Mucosa of rectum (tissue), 2 donors: ENCODE data around the gene FOXJ3.

Experiments used
- H3K27ac ChIP-seq, 2 donors: one replicate each; pipeline ENCODE4 v1.7.0; 2013; ENCODE audit warnings: inconsistent platforms in 2 of 2, low read depth in 2 of 2, low read length in 2 of 2
- H3K27me3 ChIP-seq, 2 donors: one replicate each; pipeline ENCODE4 v1.7.0; 2013; ENCODE audit warnings: low read length in 2 of 2; ENCODE audit not compliant: control insufficient read depth in 2 of 2, insufficient read depth in 2 of 2
- H3K36me3 ChIP-seq, 2 donors: one replicate each; pipeline ENCODE4 v1.7.0; 2013; ENCODE audit warnings: low read length in 2 of 2; ENCODE audit not compliant: control insufficient read depth in 2 of 2, insufficient read depth in 2 of 2
- H3K4me1 ChIP-seq, 2 donors: one replicate each; pipeline ENCODE4 v1.7.0; 2013; ENCODE audit warnings: low read length in 2 of 2, mild to moderate bottlenecking in 1 of 2; ENCODE audit not compliant: control insufficient read depth in 2 of 2, insufficient read depth in 2 of 2
- H3K4me3 ChIP-seq, 2 donors: one replicate each; pipeline ENCODE4 v1.7.0; 2013; ENCODE audit warnings: low read length in 2 of 2
- H3K9ac ChIP-seq, 2 donors: one replicate each; pipeline ENCODE4 v1.7.0; 2013; ENCODE audit warnings: low read length in 2 of 2, low read depth in 1 of 2, mild to moderate bottlenecking in 1 of 2
- H3K9me3 ChIP-seq, 2 donors: one replicate each; pipeline ENCODE4 v1.7.0; 2013; ENCODE audit warnings: low read length in 2 of 2; ENCODE audit not compliant: control insufficient read depth in 2 of 2
- donor health status: healthy.
- donor health status: Normal muscosa, but diverticular disease.

The FOXJ3 gene

DNA sequence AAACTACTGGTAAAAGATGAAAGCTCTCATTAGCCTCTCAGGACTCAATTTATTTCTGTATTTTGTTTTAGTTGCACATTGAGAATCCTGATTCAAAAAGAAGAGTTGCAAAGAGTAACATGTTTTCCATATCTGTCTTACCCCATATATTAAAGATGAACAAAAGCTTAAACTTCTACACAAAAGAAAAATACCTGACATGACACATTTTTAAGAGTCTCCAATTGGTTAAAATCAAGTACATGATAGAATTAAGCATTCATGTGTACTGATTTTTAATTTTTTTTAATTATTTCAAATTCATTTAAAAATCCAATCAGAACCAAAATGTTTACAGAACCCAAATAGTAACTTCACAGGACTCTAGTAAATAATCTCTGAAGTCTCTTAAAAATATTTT lies 72.0 kb downstream of the FOXJ3 start:
- Histone ChIP-seq H3K9me3 (no peaks in the 10 kb centered on the region), H3K9ac (no peak overlapping the region), H3K27me3 (no peaks in the 10 kb centered on the region), H3K27ac (no peak overlapping the region), H3K4me1 (peaks cover 0 to 3% of the 10 kb centered on the region in 2 donors), H3K36me3 (peaks cover 9 to 12% of the 10 kb centered on the region in 2 donors), H3K4me3 (no peak overlapping the region)

DNA sequence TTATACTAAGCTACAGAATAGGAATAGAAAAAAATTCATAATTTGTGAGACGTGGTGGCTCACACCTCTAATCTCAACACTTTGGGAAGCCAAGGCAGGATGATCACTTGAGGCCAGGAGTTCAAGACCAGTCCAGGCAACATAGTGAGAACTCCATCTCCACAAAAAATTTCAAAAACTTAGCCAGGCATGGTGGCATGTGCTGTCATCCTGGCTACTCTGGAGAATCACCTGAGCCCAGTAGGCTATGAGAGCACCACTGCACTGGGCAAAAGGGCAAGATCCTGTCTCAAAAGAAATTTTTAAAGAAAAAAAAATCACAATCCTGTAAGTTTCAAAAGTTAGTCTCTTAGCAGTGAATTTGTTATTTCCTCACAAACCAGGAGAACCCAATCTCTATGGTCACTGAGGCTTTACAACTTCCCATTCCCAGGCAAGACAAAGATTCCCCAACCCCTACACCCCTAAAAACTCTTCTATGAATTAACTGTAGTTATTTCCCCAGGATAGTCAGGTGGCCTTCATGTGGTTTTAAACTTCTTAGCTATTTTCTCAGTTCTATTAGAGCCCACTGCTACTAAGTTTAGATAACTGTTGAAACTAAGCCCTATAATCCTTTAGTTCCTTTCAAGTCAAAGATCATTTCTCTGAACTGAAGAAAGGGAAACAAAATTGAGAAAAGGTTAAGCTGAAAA lies 74.5 kb downstream of the FOXJ3 start:
- Histone ChIP-seq H3K36me3 (peaks cover 9 to 12% of the 10 kb centered on the region in 2 donors), H3K4me1 (peaks cover 0 to 3% of the 10 kb centered on the region in 2 donors), H3K4me3 (no peak overlapping the region), H3K9me3 (no peaks in the 10 kb centered on the region), H3K27ac (no peak overlapping the region), H3K27me3 (no peaks in the 10 kb centered on the region), H3K9ac (no peak overlapping the region)

DNA sequence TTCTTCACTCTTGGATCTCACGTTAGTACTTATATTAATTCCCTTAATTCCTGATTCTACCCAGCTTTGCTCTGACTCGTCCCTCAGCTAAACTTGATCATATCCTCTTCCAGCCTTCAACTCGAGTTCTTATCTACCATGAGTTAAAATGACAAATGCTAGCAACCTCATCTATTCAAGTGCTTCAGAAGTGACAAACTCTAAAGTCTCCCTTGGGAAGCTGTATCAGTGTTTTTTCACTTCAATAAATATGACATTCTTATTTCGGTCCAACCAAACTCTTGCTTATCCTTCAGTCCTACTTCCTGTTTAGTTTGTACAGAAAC lies 75.3 kb downstream of the FOXJ3 start:
- H3K9me3 ChIP-seq: no peaks in the 10 kb centered on the region
- no peak overlapping the region for H3K4me3 ChIP-seq
- H3K27ac ChIP-seq: no peak overlapping the region
- peaks cover 0 to 3% of the 10 kb centered on the region in 2 donors for H3K4me1 ChIP-seq
- H3K9ac ChIP-seq: no peak overlapping the region
- no peaks in the 10 kb centered on the region for H3K27me3 ChIP-seq
- peaks cover 7 to 8% of the 10 kb centered on the region in 2 donors for H3K36me3 ChIP-seq

DNA sequence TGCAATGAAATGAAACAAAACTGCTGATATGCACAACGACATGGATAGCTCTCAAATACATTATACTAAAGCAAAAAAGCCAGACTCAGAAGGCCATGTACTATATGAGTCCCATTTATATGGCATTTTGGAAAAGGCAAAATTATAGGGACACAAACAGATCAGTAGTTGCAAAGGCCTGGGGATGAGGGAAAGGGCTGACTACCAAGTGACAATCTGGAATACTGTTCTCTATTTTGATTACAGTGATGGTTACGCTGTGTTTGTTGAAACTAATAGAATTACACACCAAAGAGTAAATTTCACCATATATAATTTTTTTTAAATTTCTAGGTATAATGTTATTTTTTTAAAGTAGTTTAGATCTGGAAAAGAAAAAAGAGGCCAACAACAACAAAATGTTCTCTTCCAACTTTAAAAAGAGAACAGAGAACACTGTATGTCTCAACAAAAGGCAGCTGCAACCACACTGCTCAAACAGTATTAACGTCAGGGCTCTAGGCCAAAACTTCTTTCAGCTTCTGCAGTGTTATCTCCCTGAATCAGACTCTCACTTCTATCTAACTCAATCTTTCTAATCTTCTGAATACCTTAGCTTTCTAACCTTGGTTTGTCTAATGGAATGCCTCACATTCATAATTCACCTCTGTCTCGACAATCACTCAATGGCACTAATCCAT lies 75.8 kb downstream of the FOXJ3 start:
- H3K4me3 ChIP-seq: no peak overlapping the region
- no peak overlapping the region for H3K9ac ChIP-seq

GRCh38 chr1:42258218-42258617 lies 76.8 kb downstream of the FOXJ3 start:
- Histone ChIP-seq H3K27me3 (no peaks in the 10 kb centered on the region), H3K27ac (no peak overlapping the region), H3K4me1 (peaks cover 0 to 3% of the 10 kb centered on the region in 2 donors), H3K4me3 (no peak overlapping the region), H3K9me3 (no peaks in the 10 kb centered on the region), H3K36me3 (peaks cover 0 to 4% of the 10 kb centered on the region in 2 donors), H3K9ac (no peak overlapping the region)

More for the DNA sequence above, 75.8 kb downstream of the FOXJ3 start:
- H3K4me1 ChIP-seq: peaks cover 0 to 3% of the 10 kb centered on the region in 2 donors
- no peak overlapping the region for H3K27ac ChIP-seq
- H3K36me3 ChIP-seq: peaks cover 3 to 4% of the 10 kb centered on the region in 2 donors
- H3K9me3 ChIP-seq: no peaks in the 10 kb centered on the region
- no peaks in the 10 kb centered on the region for H3K27me3 ChIP-seq

DNA sequence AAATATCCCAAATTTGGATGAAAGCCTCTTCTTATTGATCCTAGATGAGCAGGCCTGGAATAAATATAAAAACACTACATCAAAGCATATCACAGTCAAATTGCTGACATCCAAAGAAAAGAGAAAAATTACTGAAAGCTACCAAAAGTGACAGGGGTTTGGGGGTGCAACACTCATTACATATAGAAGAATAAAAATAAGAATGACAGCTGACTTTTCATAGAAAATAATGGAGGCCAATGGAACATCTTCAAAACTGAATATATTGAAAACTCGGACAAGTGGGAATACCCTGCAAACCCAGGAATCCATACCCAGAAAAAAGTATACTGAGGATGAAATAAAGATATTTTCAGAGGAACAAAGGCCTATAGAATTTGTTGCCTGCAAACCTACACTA lies 84.0 kb downstream of the FOXJ3 start:
- Histone ChIP-seq H3K9me3 (no peaks in the 10 kb centered on the region), H3K9ac (no peak overlapping the region), H3K4me1 (no peaks in the 10 kb centered on the region), H3K27ac (no peak overlapping the region), H3K27me3 (no peaks in the 10 kb centered on the region), H3K36me3 (peaks cover 0 to 3% of the 10 kb centered on the region in 2 donors), H3K4me3 (no peak overlapping the region)

DNA sequence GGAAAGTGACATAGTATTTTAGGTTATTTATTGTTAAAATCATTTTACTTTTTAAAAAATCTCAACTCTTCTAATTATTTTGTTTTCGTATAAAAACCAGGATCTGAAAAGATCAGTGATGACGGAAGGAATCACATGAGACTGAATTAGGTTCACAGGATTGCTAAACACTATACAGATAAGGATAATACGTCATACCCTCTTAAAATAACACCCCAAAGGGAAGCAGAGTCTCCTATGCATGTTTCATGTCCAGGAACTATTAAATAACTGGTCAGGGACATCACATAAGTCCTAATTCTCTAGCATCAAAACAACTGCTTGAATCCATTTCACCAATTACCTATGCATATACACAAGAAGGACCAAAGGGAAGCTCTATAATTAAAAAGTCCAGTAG lies 84.9 kb downstream of the FOXJ3 start:
- no peak overlapping the region for H3K9ac ChIP-seq
- H3K27me3 ChIP-seq: no peaks in the 10 kb centered on the region
- H3K27ac ChIP-seq: no peak overlapping the region
- no peaks in the 10 kb centered on the region for H3K9me3 ChIP-seq
- no peak overlapping the region for H3K4me3 ChIP-seq
- H3K36me3 ChIP-seq: peaks cover 0 to 3% of the 10 kb centered on the region in 2 donors
- no peaks in the 10 kb centered on the region for H3K4me1 ChIP-seq

DNA sequence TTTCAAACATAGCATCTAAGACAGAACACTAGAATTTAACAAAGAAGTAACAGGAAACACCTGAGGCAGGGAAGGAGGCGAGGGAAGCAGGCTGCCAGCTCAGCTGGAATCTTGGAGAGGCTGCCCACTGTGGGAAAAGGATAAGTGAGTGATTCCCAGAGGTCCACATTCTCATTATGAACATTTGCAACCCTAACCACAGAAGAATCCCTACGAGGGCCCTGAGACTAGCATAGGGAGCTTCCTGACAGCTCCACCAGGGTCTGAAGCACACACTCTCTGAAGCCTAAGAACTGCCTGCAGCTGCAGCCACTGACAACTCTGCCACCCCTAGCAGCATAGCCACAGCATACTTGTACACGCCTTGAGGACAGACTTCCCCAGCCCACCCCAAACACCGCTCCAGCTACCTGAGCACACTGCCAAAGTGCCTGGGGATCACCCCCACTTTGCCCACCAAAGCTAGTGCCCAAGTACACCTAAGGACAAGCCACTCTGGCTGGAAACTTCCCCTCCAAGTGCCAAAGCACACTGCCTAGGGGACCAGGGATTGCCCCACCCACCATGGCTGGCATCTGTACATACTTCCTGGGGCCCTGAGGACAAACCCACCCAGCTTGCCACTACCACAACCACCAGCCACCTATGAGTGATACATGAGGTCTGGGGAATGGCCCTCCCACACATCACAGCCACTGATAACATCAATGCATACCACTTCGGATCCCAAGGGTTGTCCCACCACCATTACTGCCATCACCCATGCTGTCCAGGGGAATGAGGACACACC lies 93.9 kb downstream of the FOXJ3 start:
- no peak overlapping the region for H3K27ac ChIP-seq
- no peak overlapping the region for H3K9ac ChIP-seq
- no peak overlapping the region for H3K4me3 ChIP-seq

DNA sequence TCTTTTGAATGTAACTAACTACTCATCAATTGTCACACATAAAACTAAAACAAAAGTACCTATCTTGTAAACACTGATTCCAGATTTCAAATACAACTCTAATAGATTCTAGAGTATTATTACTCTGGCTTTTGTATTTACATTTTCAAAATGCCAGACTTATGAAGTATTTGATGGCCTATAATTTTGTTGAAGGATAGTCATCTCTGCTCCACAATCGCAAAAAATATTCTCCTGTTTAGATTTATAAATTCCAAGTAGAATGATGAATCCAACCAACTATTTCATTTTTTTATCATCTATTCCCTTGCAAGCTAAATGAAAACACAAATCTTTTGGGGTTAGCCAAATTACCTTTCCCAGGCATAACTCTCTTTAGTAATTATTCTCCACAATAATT lies 95.5 kb downstream of the FOXJ3 start:
- Histone ChIP-seq H3K27ac (no peak overlapping the region), H3K4me3 (no peak overlapping the region), H3K4me1 (peaks cover 0 to 3% of the 10 kb centered on the region in 2 donors), H3K9ac (no peak overlapping the region), H3K27me3 (no peaks in the 10 kb centered on the region), H3K9me3 (peaks cover 0 to 6% of the 10 kb centered on the region in 2 donors), H3K36me3 (peaks cover 0 to 5% of the 10 kb centered on the region in 2 donors)

More for the DNA sequence above, 93.9 kb downstream of the FOXJ3 start:
- Histone ChIP-seq H3K9me3 (peaks cover 0 to 3% of the 10 kb centered on the region in 2 donors), H3K27me3 (no peaks in the 10 kb centered on the region), H3K36me3 (peaks cover 0 to 5% of the 10 kb centered on the region in 2 donors), H3K4me1 (peaks cover 0 to 3% of the 10 kb centered on the region in 2 donors)

DNA sequence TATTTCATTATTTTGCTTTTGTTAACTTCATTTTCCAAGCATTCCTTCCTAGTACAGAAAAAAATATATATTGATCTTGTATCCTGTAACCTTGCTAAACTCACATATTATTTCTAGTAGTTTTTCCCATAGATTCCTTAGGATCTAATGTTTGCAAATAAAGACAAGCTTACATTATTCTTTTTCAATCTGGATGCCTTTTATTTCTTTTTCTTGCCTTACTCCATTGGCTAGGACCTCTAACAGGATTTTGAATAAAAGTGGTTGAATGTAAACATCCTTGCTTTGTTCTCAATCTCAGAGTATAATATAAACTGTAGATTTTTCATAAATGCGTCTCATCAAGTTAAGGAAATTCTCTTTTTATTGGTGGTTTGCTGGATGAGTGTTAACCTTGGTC lies 96.0 kb downstream of the FOXJ3 start:
- no peak overlapping the region for H3K27ac ChIP-seq
- H3K4me3 ChIP-seq: no peak overlapping the region
- no peak overlapping the region for H3K9ac ChIP-seq
- no peaks in the 10 kb centered on the region for H3K27me3 ChIP-seq
- peaks cover 0 to 5% of the 10 kb centered on the region in 2 donors for H3K36me3 ChIP-seq
- H3K4me1 ChIP-seq: peaks cover 0 to 3% of the 10 kb centered on the region in 2 donors
- H3K9me3 ChIP-seq: peaks cover 0 to 6% of the 10 kb centered on the region in 2 donors
